ENCODE results near the gene SPATA16.
"Not testable (repeated sequence)": the region's sequence is repeated elsewhere in the genome, so short reads cannot be mapped to it uniquely, and the experiment has no call there.

SPATA16 gene

DNA sequence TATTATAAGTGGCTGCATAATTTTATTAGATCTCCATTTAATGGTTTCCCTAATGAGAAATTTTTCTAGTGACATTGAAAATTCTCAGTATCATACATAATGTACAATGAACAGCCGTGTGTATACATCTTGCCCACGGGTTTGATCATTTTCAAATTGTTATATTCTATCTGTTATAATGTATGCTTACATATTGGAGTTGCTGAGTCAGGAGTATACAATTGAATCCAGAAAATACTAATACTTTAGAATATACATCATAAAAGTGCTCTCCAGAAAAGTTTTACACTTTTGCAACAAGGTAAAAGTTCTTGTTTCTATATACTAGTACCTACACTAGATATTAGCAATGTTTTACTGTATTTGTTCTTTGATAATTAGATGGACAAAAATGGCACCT lies 82.8 kb downstream of the SPATA16 start:
- no peak for DNase-seq (ENCODE audit: low spot score)

GRCh38 chr3:173055228-173055933 lies 85.7 kb downstream of the SPATA16 start:
- no peak for DNase-seq (ENCODE audit: low spot score)

DNA sequence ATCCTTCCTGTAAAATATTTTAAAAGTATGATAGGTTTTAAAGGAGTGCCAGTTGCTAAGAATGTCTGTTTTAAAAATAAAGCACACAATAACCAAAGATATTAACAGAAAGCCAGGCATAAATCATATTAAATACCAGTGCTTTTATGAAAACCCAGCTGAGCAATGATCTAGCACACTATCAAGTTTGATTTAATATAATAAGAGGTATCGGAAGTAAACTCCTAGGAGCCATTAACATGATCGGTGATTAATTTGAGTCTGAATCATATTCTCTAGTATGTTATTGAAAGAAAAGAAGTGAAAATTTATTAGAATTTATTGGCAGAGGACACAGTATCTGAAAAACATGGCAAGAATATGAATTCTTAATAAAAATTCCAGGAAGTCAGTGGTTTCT lies 91.7 kb downstream of the SPATA16 start:
- DNase-seq (ENCODE audit: low spot score), result no peak

- DNase-seq (ENCODE audit: low spot score), result no peak
These were observed 95.2 kb downstream of the SPATA16 start for GRCh38 chr3:173045770-173046382.

DNA sequence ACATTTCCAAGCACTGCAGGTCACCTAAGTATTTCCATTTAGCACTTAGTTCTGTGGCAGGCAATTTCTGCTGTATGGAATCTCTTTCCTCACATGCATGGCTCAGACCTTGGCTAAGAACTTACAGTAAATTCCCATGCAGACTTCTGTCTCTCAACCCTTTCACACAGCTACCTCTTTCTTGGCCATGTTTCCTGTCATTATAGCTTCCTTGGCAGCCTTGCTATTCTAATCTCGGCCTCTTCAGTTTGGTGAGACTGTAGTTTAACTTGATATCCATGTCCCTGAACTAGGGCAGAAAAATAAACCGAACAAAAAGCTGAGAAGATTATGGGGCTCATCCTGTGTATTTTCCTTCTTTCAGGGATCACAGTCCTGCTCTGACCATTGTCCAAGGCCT lies 96.0 kb downstream of the SPATA16 start:
- DNase-seq (ENCODE audit: low spot score), result no peak

DNA sequence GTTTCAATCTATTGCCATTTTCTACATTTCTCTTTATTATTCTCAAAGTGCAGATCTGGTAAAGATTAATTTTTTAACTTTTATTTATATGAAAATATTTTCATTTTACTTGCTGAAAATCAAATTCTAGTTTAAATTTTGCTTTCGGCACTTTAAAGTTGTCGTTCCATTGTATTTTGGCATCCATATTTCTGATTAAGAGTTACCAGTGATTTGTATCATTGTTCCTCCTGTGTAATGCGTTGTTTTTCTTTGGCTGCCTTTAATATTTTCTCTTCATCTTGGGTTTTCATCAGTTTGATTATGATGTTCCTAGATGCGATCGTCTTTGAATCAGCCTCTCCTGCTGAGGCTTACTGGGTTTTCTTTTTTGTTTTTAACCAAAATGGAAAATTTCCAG lies 97.3 kb downstream of the SPATA16 start:
- no peak for DNase-seq (ENCODE audit: low spot score)

GRCh38 chr3:173038484-173038871 lies 102.6 kb downstream of the SPATA16 start:
- DNase-seq (ENCODE audit: low spot score), result no peak

GRCh38 chr3:173037840-173038483 lies 103.1 kb downstream of the SPATA16 start:
- DNase-seq (ENCODE audit: low spot score), result no peak

DNA sequence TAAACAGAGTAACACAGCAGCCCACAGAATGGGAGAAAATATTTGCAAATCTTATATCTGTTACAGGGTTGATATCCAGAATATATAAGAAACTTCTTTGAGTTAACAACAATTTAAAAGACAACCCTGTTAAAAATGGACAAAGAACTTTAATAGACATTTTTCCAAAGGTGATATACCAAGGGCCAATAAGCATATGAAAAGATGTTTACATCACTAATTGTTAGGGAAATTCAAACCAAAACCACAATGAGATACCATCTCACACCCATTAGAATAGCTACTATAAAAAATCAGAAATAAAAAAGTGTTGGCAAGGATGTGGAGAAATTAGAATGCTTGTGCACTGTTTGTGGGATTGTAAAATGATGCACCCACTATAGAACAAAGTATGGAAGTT lies 110.8 kb downstream of the SPATA16 start:
- no peak for DNase-seq (ENCODE audit: low spot score)

DNA sequence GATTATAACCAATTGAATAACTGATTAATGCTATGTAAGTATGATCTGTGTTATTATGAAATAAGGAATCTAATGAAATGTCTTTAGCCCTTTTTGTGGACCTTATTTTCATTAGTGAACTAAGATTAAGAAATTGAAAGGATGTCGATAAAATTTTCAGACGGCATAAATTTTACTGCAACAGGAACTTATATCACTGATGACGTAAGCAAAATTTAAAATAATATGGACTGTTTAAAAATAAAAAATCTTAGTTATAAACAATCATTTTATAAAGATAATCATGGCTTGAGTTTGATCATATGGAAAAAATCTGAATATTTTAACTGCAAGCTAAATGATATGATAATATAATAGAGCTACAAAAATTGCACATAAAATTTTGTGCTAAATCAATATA lies 112.7 kb downstream of the SPATA16 start:
- no peak for DNase-seq (ENCODE audit: low spot score)

DNA sequence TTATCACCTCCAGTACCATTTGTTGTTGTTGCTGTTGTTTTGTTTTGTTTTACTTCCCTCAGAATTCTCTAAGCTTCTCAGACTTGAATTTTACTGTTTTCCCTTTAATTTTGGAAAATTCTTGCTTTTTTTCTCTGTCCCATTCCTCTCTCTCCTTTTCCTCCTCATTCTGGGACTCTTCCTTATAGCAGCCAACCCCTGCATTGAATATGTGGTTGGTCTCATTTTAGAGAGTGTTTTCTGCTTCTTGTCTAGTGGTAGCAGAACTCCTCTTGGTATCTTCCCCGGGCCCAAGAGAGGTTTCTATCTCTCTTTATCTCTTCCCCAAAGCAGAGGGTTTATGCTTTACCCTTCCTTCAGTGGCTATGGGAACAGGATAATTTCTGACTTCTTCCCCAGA lies 113.6 kb downstream of the SPATA16 start:
- DNase-seq (ENCODE audit: low spot score), result no peak

DNA sequence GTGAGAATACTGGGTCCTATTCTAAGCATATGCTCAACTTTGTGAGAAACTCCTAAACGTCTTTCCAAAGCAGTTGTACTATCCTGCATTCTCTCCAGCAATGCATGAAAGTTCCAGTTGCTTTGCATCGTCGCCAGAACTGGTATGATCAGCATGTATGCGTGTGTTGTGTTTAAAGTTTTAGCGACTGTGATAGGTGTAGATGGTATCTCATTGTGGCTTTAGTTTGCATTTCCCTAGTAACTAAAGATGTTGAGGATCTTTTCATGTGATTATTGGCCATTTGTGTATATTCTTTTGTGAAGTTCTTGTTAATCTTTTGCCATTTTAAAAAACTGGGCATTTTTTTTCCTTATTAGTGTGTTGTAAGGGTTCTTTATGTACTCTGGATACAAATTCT lies 115.1 kb downstream of the SPATA16 start:
- DNase-seq (ENCODE audit: low spot score), result no peak

- no peak for DNase-seq (ENCODE audit: low spot score)
These were observed 119.4 kb downstream of the SPATA16 start for GRCh38 chr3:173021547-173022185.

DNA sequence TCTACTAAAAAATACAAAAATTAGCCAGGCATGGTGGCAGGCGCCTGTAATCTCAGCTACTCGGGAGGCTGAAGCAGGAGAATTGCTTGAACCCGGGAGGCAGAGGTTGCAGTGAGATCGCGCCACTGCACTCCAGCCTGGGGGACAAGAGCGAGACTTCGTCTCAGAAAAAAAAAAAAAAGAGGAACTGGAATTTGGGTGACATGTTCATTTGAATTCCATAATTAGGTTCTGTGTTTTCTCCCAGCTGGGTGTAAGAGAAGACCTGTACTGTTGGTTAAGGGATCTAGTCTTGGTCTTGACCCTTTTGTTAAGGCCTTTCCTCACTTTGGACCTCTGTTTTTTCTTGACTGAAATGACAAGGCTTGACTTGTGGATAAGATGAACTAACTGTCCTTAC lies 120.9 kb downstream of the SPATA16 start:
- DNase-seq (ENCODE audit: low spot score), result not testable (repeated sequence)

DNA sequence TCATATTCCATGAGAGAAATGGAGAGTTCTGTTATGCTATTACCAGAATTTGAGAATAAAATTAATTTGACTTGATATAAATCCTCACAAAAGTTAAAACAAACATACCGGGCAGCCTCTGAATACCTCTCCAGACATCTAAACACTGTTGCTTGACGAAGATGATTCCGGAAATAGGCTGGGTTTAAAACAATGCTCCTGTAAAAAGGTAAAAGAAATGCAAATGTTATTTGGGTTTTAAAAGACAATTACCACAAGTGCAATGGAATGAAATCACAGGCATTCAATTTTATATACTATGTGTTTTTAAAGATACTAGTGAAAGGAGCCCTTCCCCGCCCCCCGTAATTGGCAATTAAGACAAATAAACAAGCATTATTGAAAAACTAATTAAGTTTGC lies 121.7 kb downstream of the SPATA16 start:
- no peak for DNase-seq (ENCODE audit: low spot score)

DNA sequence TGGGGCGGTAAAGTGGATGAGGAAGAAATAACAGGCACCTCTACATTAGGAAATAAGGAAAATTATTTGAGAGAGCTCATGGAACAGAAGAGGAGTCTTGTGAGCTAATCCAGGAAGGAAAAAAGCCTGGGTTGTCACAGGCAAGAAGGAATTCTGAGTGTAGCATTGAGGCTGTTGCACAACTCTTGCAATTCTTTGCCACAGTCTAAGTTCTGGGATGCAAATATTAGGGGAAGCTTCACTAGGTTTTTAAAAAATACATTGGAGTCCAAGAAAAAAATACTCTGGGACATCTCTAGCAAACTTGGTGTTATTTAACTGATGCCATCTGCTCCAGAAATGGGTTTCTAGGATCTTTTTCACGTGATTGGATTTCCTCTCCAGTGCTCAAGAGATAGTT lies 122.3 kb downstream of the SPATA16 start:
- DNase-seq (ENCODE audit: low spot score), result no peak

GRCh38 chr3:173013219-173013832 lies 127.7 kb downstream of the SPATA16 start:
- no peak for DNase-seq (ENCODE audit: low spot score)

DNA sequence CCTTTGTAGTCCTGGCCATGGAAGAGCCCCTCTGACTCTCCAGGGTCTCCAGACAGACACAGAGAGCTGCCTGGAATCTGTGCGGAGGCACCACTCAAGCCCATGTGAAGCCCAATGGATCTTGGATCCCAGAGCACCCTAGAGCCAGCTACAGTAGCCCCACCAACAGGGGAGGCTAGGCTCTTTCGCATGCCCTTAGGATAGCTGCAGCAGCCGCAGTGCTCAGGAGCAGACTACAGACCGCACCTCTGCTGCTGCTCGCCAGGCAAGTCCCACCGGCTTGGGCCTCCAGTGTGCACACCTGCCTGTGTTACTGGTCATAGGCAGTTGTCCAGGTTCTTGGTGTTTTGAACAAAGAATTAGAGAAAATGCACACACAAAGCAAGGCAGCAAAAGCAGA lies 131.6 kb downstream of the SPATA16 start:
- no peak for DNase-seq (ENCODE audit: low spot score)

- DNase-seq (ENCODE audit: low spot score), result no peak
These were observed 132.1 kb downstream of the SPATA16 start for GRCh38 chr3:173008978-173009377.

DNA sequence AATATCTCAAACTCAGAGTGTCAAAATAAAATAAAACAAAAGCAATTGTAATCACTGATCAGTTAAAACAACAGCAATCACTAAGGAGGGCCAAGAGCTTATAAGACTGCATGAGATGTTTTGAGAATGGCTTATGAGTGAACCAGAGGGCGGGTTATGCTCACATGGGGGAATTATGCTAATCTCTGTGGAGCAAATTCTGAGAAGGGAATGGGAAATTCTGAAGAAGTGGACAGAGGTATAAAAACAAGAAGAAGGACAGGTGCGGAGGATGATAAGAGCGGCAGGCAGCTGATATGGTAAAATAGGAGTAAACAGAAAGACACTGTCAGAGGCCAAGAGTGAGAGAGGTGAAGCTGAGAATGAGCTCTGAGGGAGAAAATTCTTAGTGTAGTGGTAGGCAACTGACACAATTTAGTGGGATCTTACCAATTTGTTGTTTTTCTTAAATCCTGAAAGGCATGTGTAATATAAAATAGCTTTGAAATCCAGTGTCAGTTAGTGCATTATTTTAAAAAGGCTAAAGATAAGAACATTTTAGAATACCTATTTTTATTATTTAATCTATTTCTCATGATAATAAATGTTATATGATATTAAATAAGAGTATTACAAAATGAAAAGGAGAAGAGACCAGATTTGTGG lies 133.8 kb downstream of the SPATA16 start:
- no peak for DNase-seq (ENCODE audit: low spot score)

GRCh38 chr3:173006006-173006405 lies 135.0 kb downstream of the SPATA16 start:
- DNase-seq (ENCODE audit: low spot score), result no peak

DNA sequence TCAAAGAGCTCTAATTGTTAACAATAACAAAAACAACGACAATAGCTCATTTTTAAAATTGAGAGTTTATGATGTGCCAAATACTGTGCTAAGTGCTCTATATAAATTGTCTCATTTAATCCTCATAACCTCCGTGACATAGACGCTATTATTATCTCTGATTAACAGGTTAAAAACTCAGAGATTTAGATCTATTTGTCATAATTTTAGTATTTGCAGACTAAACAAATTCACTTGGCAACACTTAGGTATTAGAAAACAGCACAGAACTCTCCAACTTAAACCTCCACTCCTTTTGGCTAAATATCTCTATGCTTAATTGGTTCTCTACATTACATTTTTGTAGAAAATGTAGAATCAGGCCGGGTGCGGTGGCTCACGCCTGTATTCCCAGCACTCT lies 136.4 kb downstream of the SPATA16 start:
- no peak for DNase-seq (ENCODE audit: low spot score)

Data from CD4-positive, alpha-beta T cell treated with Interleukin-2 at 100 ng/mL for 4 hours (primary cell).